A673 (cell line): ENCODE measurements around the gene SCN3B. TPM values are rescaled to one million over a fixed set of nuclear protein-coding genes. Genes with fewer than 3 reads are reported as not detected.

Experiments
- BruUV-seq: library from RNA; stranded (reverse); fragments of 400-500 nt; replicated peaks from 2 replicates; lab custom pipeline; 2021; lab: Mats Ljungman, UMichigan
- CTCF ChIA-PET: fragments of 300-600 bp; sonication (Branson Sonifier 250); formaldehyde crosslinking; loops from one replicate; lab custom pipeline; 2022; ENCODE audit warnings: antibody characterized with exemption; lab: Charles Lee
- POLR2A ChIA-PET: fragments of 300-600 bp; sonication (Branson Sonifier 250); formaldehyde crosslinking; loops from one replicate; lab custom pipeline; 2022; ENCODE audit warnings: antibody characterized with exemption; ENCODE audit not compliant: low non-redundant PET; lab: Charles Lee
- DNase-seq: peaks from one replicate; pipeline ENCODE4 v3.0.0-alpha.2; 2015; ENCODE audit warnings: low spot score
- H3K27ac ChIP-seq: fragments of 200-600 bp; sonication (generic); 2 replicates; pipeline ENCODE4 v1.5.1; 2016; ENCODE audit warnings: mixed run types, low read depth, mild to moderate bottlenecking, mixed read lengths, antibody characterized with exemption, low read length; ENCODE audit not compliant: poor library complexity, severe bottlenecking
- H3K27me3 ChIP-seq: fragments of 200-600 bp; sonication (generic); replicated peaks from 2 replicates; pipeline ENCODE4 v1.6.1; 2017; ENCODE audit warnings: mixed run types, low read depth, mild to moderate bottlenecking, mixed read lengths, antibody characterized with exemption, low read length; ENCODE audit not compliant: insufficient read depth, poor library complexity
- H3K36me3 ChIP-seq: fragments of 200-600 bp; sonication (generic); 2 replicates; pipeline ENCODE4 v1.6.1; 2016; ENCODE audit warnings: mixed run types, mild to moderate bottlenecking, mixed read lengths, antibody characterized with exemption, low read length; ENCODE audit not compliant: insufficient read depth, poor library complexity, severe bottlenecking
- H3K4me1 ChIP-seq: fragments of 200-600 bp; sonication (generic); 2 replicates; pipeline ENCODE4 v1.6.1; 2017; ENCODE audit warnings: mixed run types, mild to moderate bottlenecking, mixed read lengths, antibody characterized with exemption, low read length; ENCODE audit not compliant: insufficient read depth, poor library complexity, severe bottlenecking
- H3K4me3 ChIP-seq: fragments of 200-600 bp; sonication (generic); 2 replicates; pipeline ENCODE4 v1.5.1; 2016; ENCODE audit warnings: low read depth, mixed run types, mild to moderate bottlenecking, mixed read lengths, low read length; ENCODE audit not compliant: poor library complexity, severe bottlenecking
- H3K9me3 ChIP-seq: fragments of 200-600 bp; sonication (generic); 2 replicates; pipeline ENCODE4 v1.6.1; 2016; ENCODE audit warnings: mixed run types, low read depth, mild to moderate bottlenecking, mixed read lengths, antibody characterized with exemption, low read length; ENCODE audit not compliant: poor library complexity, severe bottlenecking
- EZH2 ChIP-seq: fragments of 200-600 bp; sonication (generic); IDR thresholded peaks from 2 replicates; pipeline ENCODE4 v1.6.1; 2017; ENCODE audit warnings: borderline replicate concordance, low read depth, mild to moderate bottlenecking, mixed read lengths, antibody characterized with exemption, low read length; ENCODE audit not compliant: poor library complexity, severe bottlenecking
- intact Hi-C: fragments of 100-400 bp; cut with micrococcal nuclease; formaldehyde crosslinking; loops from one replicate; pipeline ENCODE4 v1.10.0; 2022; ENCODE audit not compliant: unreplicated experiment
- total RNA-seq: library from RNA; stranded (reverse); gene quantifications from 2 replicates; pipeline ENCODE4 v1.2.3, GENCODE V29; 2021
- TF ChIP-seq, protein P1 (sequence below): fragments of 300-800, 200-600 bp; sonication (generic); conservative IDR thresholded peaks from 2 replicates; pipeline ENCODE4 v1.5.1; 2017; ENCODE audit warnings: low read depth, mild to moderate bottlenecking, antibody characterized with exemption, low read length, moderate library complexity, mixed read lengths

Gene SCN3B
- total RNA-seq, 1 experiment from 2014 or later = 0.13 TPM

DNA sequence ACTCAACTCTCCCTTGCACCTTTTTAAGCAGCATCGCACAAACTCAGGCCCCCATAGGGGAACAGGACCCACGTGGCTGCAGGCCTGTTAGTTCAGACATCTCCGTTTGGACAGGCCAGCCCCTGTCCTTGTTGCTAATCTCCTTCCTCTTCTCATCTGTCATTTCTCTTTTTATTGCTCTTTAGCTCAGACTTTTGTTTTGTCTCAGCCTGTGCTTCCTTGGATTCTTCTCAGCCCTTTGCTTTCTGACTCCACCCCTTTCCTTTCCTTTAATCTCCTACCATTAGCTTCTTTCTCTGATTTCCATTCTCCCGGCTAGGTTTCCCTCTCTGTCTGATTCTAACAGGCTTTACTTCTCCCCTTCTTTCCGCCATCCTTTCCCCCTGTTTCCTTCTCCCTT lies 68.7 kb downstream of the SCN3B start:
- H3K4me3 ChIP-seq = no peak overlapping the region
- H3K27ac ChIP-seq = no peak overlapping the region
- H3K4me1 ChIP-seq = peaks cover 4% of the 10 kb centered on the region
- ChIA-PET POLR2A (no interaction called here), CTCF (interaction anchor here (1.2 kb wide), 1 partner anchor 9 kb away, joined by 5 read pairs; no protein-coding TSS in a partner anchor)
- H3K9me3 ChIP-seq = no peaks in the 10 kb centered on the region
- H3K27me3 ChIP-seq = no peaks in the 10 kb centered on the region
- DNase-seq = peak; percentile 31
- intact Hi-C loops = no loop called here
- no peaks in the 10 kb centered on the region for H3K36me3 ChIP-seq
- no TSS peak for BruUV-seq
- no peak for TF ChIP-seq EZH2
- TF ChIP-seq, protein P1, sequence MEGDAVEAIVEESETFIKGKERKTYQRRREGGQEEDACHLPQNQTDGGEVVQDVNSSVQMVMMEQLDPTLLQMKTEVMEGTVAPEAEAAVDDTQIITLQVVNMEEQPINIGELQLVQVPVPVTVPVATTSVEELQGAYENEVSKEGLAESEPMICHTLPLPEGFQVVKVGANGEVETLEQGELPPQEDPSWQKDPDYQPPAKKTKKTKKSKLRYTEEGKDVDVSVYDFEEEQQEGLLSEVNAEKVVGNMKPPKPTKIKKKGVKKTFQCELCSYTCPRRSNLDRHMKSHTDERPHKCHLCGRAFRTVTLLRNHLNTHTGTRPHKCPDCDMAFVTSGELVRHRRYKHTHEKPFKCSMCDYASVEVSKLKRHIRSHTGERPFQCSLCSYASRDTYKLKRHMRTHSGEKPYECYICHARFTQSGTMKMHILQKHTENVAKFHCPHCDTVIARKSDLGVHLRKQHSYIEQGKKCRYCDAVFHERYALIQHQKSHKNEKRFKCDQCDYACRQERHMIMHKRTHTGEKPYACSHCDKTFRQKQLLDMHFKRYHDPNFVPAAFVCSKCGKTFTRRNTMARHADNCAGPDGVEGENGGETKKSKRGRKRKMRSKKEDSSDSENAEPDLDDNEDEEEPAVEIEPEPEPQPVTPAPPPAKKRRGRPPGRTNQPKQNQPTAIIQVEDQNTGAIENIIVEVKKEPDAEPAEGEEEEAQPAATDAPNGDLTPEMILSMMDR = no peak

DNA sequence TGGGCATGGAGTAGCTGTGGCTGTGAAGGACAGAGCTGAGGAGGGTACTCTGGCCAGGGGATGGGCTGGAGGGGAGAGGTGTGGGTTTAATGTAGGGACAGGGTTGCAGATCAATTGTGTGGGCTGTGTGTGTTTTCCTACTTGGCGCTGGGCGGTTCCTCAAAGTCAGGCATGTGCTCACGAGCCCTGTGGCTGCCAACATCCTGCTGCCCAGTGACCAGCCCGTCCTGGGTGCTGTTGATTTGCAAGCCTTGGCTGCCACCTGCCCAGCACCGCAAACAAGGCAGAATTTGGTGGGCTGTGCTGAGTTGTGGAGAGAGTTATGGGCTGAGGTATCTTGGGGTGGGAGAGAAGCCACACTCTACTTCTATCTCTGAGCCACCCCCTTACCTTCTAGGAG lies 69.2 kb downstream of the SCN3B start:
- Histone ChIP-seq H3K9me3 (no peaks in the 10 kb centered on the region), H3K36me3 (no peaks in the 10 kb centered on the region), H3K27ac (no peak overlapping the region), H3K27me3 (no peaks in the 10 kb centered on the region), H3K4me3 (no peak overlapping the region), H3K4me1 (peaks cover 4% of the 10 kb centered on the region)
- CTCF ChIA-PET = interaction anchor here (1.2 kb wide), 1 partner anchor 9 kb away, joined by 5 read pairs; no protein-coding TSS in a partner anchor
- DNase-seq = no peak
- no peak for TF ChIP-seq EZH2
- TF ChIP-seq, protein P1 = no peak
- POLR2A ChIA-PET = no interaction called here
- no TSS peak for BruUV-seq
- intact Hi-C loops = no loop called here

DNA sequence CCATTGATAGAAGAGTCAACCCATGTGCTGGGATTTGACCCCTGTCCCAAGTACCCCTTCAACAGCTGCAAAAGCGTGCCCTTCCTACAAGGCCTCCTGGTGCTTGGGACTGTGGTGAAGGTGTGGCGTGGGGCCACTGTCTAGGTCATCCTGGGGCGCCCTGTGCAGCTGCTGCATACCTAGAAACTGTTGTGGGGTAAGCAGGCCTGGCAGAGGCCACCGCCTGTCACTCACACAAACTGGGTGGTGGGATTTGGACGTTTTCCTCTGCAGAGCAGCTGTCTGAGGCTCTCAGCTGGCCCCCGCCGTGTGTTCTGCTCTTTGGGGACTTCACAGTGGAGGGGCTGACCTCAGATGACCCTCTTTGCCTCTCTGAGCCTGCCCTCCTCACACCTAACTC lies 69.7 kb downstream of the SCN3B start:
- Histone ChIP-seq H3K27me3 (no peaks in the 10 kb centered on the region), H3K27ac (no peak overlapping the region), H3K4me3 (no peak overlapping the region), H3K4me1 (peaks cover 4% of the 10 kb centered on the region), H3K36me3 (no peaks in the 10 kb centered on the region), H3K9me3 (no peaks in the 10 kb centered on the region)
- ChIA-PET POLR2A (no interaction called here), CTCF (no interaction called here)
- intact Hi-C loops = no loop called here
- DNase-seq = no peak
- no peak for TF ChIP-seq EZH2
- TF ChIP-seq, protein P1 = no peak
- no TSS peak for BruUV-seq
